ENCODE data around the gene DMWD.

- TF ChIP-seq POLR2A (IDR thresholded peaks at IDR 0.05; ENCODE audit: low read depth, low read length) (no peak), POLR2AphosphoS5 (IDR thresholded peaks at IDR 0.05; ENCODE audit: low read depth, low read length) (no peak), TAF1 (IDR thresholded peaks at IDR 0.05; ENCODE audit: borderline replicate concordance, low read depth, low read length) (no peak)
These were observed 9.0 kb upstream of the DMWD start for GRCh38 chr19:45801603-45802175.

Data from GM12892 (cell line).